ENCODE data around the gene GPSM1.
"Not testable (repeated sequence)": the region's sequence is repeated elsewhere in the genome, so short reads cannot be mapped to it uniquely, and the experiment has no call there.

GPSM1 gene

GRCh38 chr9:136319955-136320354 is 7.4 kb upstream of the GPSM1 start:
- DNase-seq: not testable (repeated sequence)

GRCh38 chr9:136320972-136321371 is 6.4 kb upstream of the GPSM1 start:
- DNase-seq: not testable (repeated sequence)

GRCh38 chr9:136321561-136321960 is 5.8 kb upstream of the GPSM1 start:
- no peak for DNase-seq

GRCh38 chr9:136322756-136323330 is 4.5 kb upstream of the GPSM1 start:
- DNase-seq: no peak

GRCh38 chr9:136323371-136323789 is 4.0 kb upstream of the GPSM1 start:
- DNase-seq: no peak

- DNase-seq: no peak
These were observed 2.6 kb upstream of the GPSM1 start for GRCh38 chr9:136324501-136325300.

- no peak for DNase-seq
These were observed 2.0 kb upstream of the GPSM1 start for GRCh38 chr9:136325358-136325757.

- DNase-seq: no peak
These were observed 1.1 kb upstream of the GPSM1 start for GRCh38 chr9:136326061-136326760.

GRCh38 chr9:136326761-136327303 is 507 bp upstream of the GPSM1 start:
- DNase-seq: no peak

GRCh38 chr9:136328011-136328621 is 777 bp downstream of the GPSM1 start:
- DNase-seq: no peak

- DNase-seq: no peak
These were observed 1.3 kb downstream of the GPSM1 start for GRCh38 chr9:136328622-136329041.

GRCh38 chr9:136329211-136329627 is 1.9 kb downstream of the GPSM1 start:
- no peak for DNase-seq

- no peak for DNase-seq
These were observed 2.5 kb downstream of the GPSM1 start for GRCh38 chr9:136329636-136330405.

GRCh38 chr9:136330406-136330990 is 3.2 kb downstream of the GPSM1 start:
- no peak for DNase-seq

- no peak for DNase-seq
These were observed 3.7 kb downstream of the GPSM1 start for GRCh38 chr9:136331030-136331429.

GRCh38 chr9:136331556-136332481 is 4.5 kb downstream of the GPSM1 start:
- DNase-seq: no peak

- DNase-seq: no peak
These were observed 5.2 kb downstream of the GPSM1 start for GRCh38 chr9:136332482-136332983.

GRCh38 chr9:136333045-136333444 is 5.7 kb downstream of the GPSM1 start:
- no peak for DNase-seq

GRCh38 chr9:136333486-136333885 is 6.1 kb downstream of the GPSM1 start:
- DNase-seq: no peak

GRCh38 chr9:136334541-136334940 is 7.2 kb downstream of the GPSM1 start:
- no peak for DNase-seq
